ENCODE data around the gene CDA.
"Not testable (repeated sequence)": the region's sequence is repeated elsewhere in the genome, so short reads cannot be mapped to it uniquely, and the experiment has no call there.

CDA gene

GRCh38 chr1:20587661-20588053 is 1.2 kb upstream of the CDA start:
- DNase-seq: no peak

- no peak for DNase-seq
These were observed 708 bp downstream of the CDA start for GRCh38 chr1:20589331-20590278.

- DNase-seq: no peak
These were observed 1.4 kb downstream of the CDA start for GRCh38 chr1:20590306-20590777.

GRCh38 chr1:20593756-20594155 is 4.9 kb downstream of the CDA start:
- DNase-seq: no peak

GRCh38 chr1:20594746-20595145 is 5.8 kb downstream of the CDA start:
- no peak for DNase-seq

GRCh38 chr1:20596106-20596505 is 7.2 kb downstream of the CDA start:
- no peak for DNase-seq

GRCh38 chr1:20597650-20598049 is 8.8 kb downstream of the CDA start:
- DNase-seq: no peak

- no peak for DNase-seq
These were observed 11.3 kb downstream of the CDA start for GRCh38 chr1:20600156-20600555.

GRCh38 chr1:20601129-20601825 is 12.4 kb downstream of the CDA start:
- DNase-seq: no peak

GRCh38 chr1:20602851-20603450 is 14.1 kb downstream of the CDA start:
- DNase-seq: no peak

GRCh38 chr1:20603504-20604464 is 14.9 kb downstream of the CDA start:
- DNase-seq: no peak

- no peak for DNase-seq
These were observed 15.8 kb downstream of the CDA start for GRCh38 chr1:20604678-20605077.

GRCh38 chr1:20606801-20607570 is 18.1 kb downstream of the CDA start:
- DNase-seq: not testable (repeated sequence)

- DNase-seq: no peak
These were observed 20.6 kb downstream of the CDA start for GRCh38 chr1:20609541-20609940.

GRCh38 chr1:20610970-20611369 is 22.1 kb downstream of the CDA start:
- no peak for DNase-seq

- DNase-seq: no peak
These were observed 22.8 kb downstream of the CDA start for GRCh38 chr1:20611652-20612051.

GRCh38 chr1:20612221-20612746 is 23.4 kb downstream of the CDA start:
- DNase-seq: no peak

- DNase-seq: no peak
These were observed 25.3 kb downstream of the CDA start for GRCh38 chr1:20614131-20614579.

- no peak for DNase-seq
These were observed 27.3 kb downstream of the CDA start for GRCh38 chr1:20615946-20616846.

- DNase-seq: no peak
These were observed 28.1 kb downstream of the CDA start for GRCh38 chr1:20616847-20617487.

Data from activated T-cell treated with anti-CD3 and anti-CD28 coated beads, Interleukin-2, amount 50 U/mL, for 1 hour (primary cell).